IMR-90 (cell line): Measurements from ENCODE around the gene CCDC150. TPM values are rescaled to one million over a fixed set of nuclear protein-coding genes. Genes with fewer than 3 reads are reported as not detected.

Experiments
- ATAC-seq: fragments of 200-7000 bp; cut with Tn5 transposase; 2 replicates; pipeline ENCODE4 v1.9.1; 2020; ENCODE audit warnings: low read depth, mild to moderate bottlenecking, moderate library complexity
- BruUV-seq: library from RNA; stranded (reverse); fragments of 400-500 nt; replicated peaks from 2 replicates; lab custom pipeline; 2021; lab: Mats Ljungman, UMichigan
- CTCF ChIA-PET: fragments of 300-600 bp; formaldehyde crosslinking; extraction: SDS; loops from one replicate; lab custom pipeline; 2021; ENCODE audit warnings: antibody characterized with exemption; lab: Yijun Ruan, JAX
- POLR2A ChIA-PET: fragments of 300-600 bp; sonication (Branson Sonifier 250); formaldehyde crosslinking; loops from one replicate; lab custom pipeline; 2022; ENCODE audit warnings: antibody characterized with exemption; ENCODE audit not compliant: unreplicated experiment; lab: Charles Lee
- DNase-seq: peaks from one replicate; pipeline ENCODE4 v3.0.0; 2013
- H2AFZ ChIP-seq: replicated peaks from 2 replicates; pipeline ENCODE3; 2013; ENCODE audit warnings: low read length, mild to moderate bottlenecking; ENCODE audit not compliant: poor library complexity
- H2AK5ac ChIP-seq: 2 replicates; pipeline ENCODE4 v1.6.1; 2013; ENCODE audit warnings: low read depth, low read length, inconsistent platforms
- H2AK9ac ChIP-seq: replicated peaks from 2 replicates; pipeline ENCODE3; 2013; ENCODE audit warnings: mild to moderate bottlenecking, low read depth, low read length, moderate library complexity; ENCODE audit not compliant: poor library complexity
- H2BK120ac ChIP-seq: 2 replicates; pipeline ENCODE4 v1.6.1; 2013; ENCODE audit warnings: low read depth, low read length, inconsistent platforms
- H2BK15ac ChIP-seq: 3 replicates; pipeline ENCODE4 v1.6.1; 2013; ENCODE audit warnings: low read depth, low read length, inconsistent platforms
- H2BK20ac ChIP-seq: 2 replicates; pipeline ENCODE4 v1.6.1; 2013; ENCODE audit warnings: low read depth, mild to moderate bottlenecking, inconsistent platforms, low read length, moderate library complexity
- H2BK5ac ChIP-seq: 2 replicates; pipeline ENCODE4 v1.6.1; 2013; ENCODE audit warnings: mild to moderate bottlenecking, low read depth, low read length, inconsistent platforms; ENCODE audit not compliant: poor library complexity, severe bottlenecking
- H3K14ac ChIP-seq: replicated peaks from 2 replicates; pipeline ENCODE4 v1.6.1; 2013; ENCODE audit warnings: low read depth, low read length, inconsistent platforms
- H3K18ac ChIP-seq: 2 replicates; pipeline ENCODE4 v1.6.1; 2013; ENCODE audit warnings: low read depth, low read length, control low read depth
- H3K23ac ChIP-seq: 2 replicates; pipeline ENCODE4 v1.6.1; 2013; ENCODE audit warnings: low read depth, low read length, inconsistent platforms
- H3K27ac ChIP-seq: 2 replicates; pipeline ENCODE4 v1.5.1; 2013; ENCODE audit warnings: mild to moderate bottlenecking, control low read depth, low read length; ENCODE audit not compliant: insufficient read depth
- H3K27me3 ChIP-seq: 2 replicates; pipeline ENCODE4 v1.6.1; 2013; ENCODE audit warnings: low read length; ENCODE audit not compliant: control insufficient read depth, insufficient read depth
- H3K36me3 ChIP-seq: 2 replicates; pipeline ENCODE4 v1.6.1; 2013; ENCODE audit warnings: low read length, mixed read lengths; ENCODE audit not compliant: control insufficient read depth, insufficient read depth
- H3K4ac ChIP-seq: 2 replicates; pipeline ENCODE4 v1.6.1; 2013; ENCODE audit warnings: low read depth, low read length, inconsistent platforms
- H3K4me1 ChIP-seq: 2 replicates; pipeline ENCODE4 v1.6.1; 2013; ENCODE audit warnings: low read length, mixed read lengths; ENCODE audit not compliant: control insufficient read depth, insufficient read depth
- H3K4me2 ChIP-seq: 2 replicates; pipeline ENCODE4 v1.6.1; 2013; ENCODE audit warnings: low read depth, mild to moderate bottlenecking, control low read depth, low read length, moderate library complexity
- H3K4me3 ChIP-seq: 2 replicates; pipeline ENCODE4 v1.5.1; 2013; ENCODE audit warnings: low read depth, mild to moderate bottlenecking, control low read depth, low read length, moderate library complexity; ENCODE audit not compliant: insufficient read depth
- H3K56ac ChIP-seq: 2 replicates; pipeline ENCODE4 v1.6.1; 2013; ENCODE audit warnings: low read length, inconsistent platforms; ENCODE audit not compliant: insufficient read depth; ENCODE audit errors: extremely low read depth
- H3K79me1 ChIP-seq, 2 experiments: 2 replicates each; pipeline ENCODE4 v1.6.1; 2013; ENCODE audit warnings: low read length in 2 of 2, inconsistent platforms in 1 of 2, low read depth in 1 of 2
- H3K9ac ChIP-seq: 2 replicates; pipeline ENCODE4 v1.6.1; 2013; ENCODE audit warnings: low read depth, low read length, control low read depth
- H3K9me1 ChIP-seq: 2 replicates; pipeline ENCODE4 v1.6.1; 2013; ENCODE audit warnings: low read length, inconsistent platforms; ENCODE audit not compliant: insufficient read depth
- H3K9me3 ChIP-seq: 2 replicates; pipeline ENCODE4 v1.6.1; 2013; ENCODE audit warnings: low read length; ENCODE audit not compliant: control insufficient read depth, insufficient read depth
- H4K20me1 ChIP-seq: 2 replicates; pipeline ENCODE4 v1.6.1; 2013; ENCODE audit warnings: low read length, inconsistent platforms; ENCODE audit not compliant: insufficient read depth
- H4K5ac ChIP-seq: 2 replicates; pipeline ENCODE4 v1.6.1; 2013; ENCODE audit warnings: mild to moderate bottlenecking, low read depth, low read length, control low read depth
- H4K8ac ChIP-seq, 2 experiments: 2 replicates each; pipeline ENCODE4 v1.6.1; 2013; ENCODE audit warnings: low read depth in 2 of 2, low read length in 2 of 2, control low read depth in 1 of 2, inconsistent platforms in 1 of 2
- H4K91ac ChIP-seq: 2 replicates; pipeline ENCODE4 v1.6.1; 2013; ENCODE audit warnings: low read depth, low read length, inconsistent platforms; ENCODE audit not compliant: insufficient read depth
- CHD1 ChIP-seq: IDR thresholded peaks from 2 replicates; pipeline ENCODE4 v1.6.1; 2012; ENCODE audit warnings: low read depth, low read length, improper control_type of control experiment
- FOS ChIP-seq: fragments of 150-350 bp; IDR thresholded peaks from 2 replicates; pipeline ENCODE4 v1.6.1; 2016; ENCODE audit warnings: low read depth, low read length
- dilution Hi-C: fragments of 300-500 bp; cut with HindIII; formaldehyde crosslinking; loops from one replicate; pipeline ENCODE4 v1.14.3; 2018; ENCODE audit warnings: low sequenced_read_pairs; ENCODE audit not compliant: unreplicated experiment
- in situ Hi-C: fragments of 300-500 bp; cut with MboI; formaldehyde crosslinking; loops from 3 replicates; pipeline ENCODE4 v1.14.3; 2019; ENCODE audit warnings: low sequenced_read_pairs, inconsistent platforms, mixed read lengths
- intact Hi-C: fragments of 100-400 bp; cut with micrococcal nuclease; formaldehyde crosslinking; loops from 2 replicates; pipeline ENCODE4 v1.10.0; 2022
- polyA plus RNA-seq, 3 experiments: library from polyadenylated mRNA; depleted of rRNA; stranded (reverse); fragments of >200 nt; gene quantifications; 2 replicates each; pipeline ENCODE4 v1.2.3, GENCODE V29; 2012; ENCODE audit warnings: low replicate concordance in 1 of 3
- total RNA-seq: library from RNA; depleted of rRNA; stranded (reverse); fragments of >200 nt; gene quantifications from 2 replicates; pipeline ENCODE4 v1.2.3, GENCODE V29; 2012
- TF ChIP-seq, protein P1 (sequence below): conservative IDR thresholded peaks from 2 replicates; pipeline ENCODE4 v1.5.1; 2012; ENCODE audit warnings: mild to moderate bottlenecking, low read depth, low read length, improper control_type of control experiment

The CCDC150 gene
- total and polyA plus RNA-seq, 2 of the 4 experiments (the other 2 are of a cell fraction): 3.8 to 4.3 TPM

DNA sequence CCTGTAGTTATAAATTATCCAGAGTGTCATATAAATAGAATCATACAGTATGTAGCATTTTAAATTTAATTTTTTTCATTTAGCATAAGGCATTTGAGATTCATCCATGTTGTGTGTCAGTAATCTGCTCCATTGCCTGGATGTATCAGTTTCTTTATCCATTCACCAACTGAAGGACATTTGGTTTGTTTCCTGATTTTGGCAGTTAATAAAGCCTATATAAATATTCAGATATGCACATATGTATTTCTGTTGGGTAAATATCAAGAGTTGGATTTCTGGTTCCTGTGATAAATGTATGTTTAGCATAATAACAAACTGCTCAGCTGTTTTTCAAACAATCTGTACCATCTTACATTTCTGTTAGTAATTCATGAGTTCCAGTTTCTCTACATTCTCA, 39.9 kb downstream of the CCDC150 start:
- H3K4me1 ChIP-seq: no peaks in the 10 kb centered on the region
- no peaks in the 10 kb centered on the region for H3K9me1 ChIP-seq
- no TSS peak for BruUV-seq
- H2BK5ac ChIP-seq: no peak overlapping the region
- no peak overlapping the region for H3K4ac ChIP-seq
- no peak overlapping the region for H3K18ac ChIP-seq
- DNase-seq (no peak), ATAC-seq (no peak)
- no peak overlapping the region for H2AK5ac ChIP-seq
- H2BK15ac ChIP-seq: no peak overlapping the region
- H3K27ac ChIP-seq: no peak overlapping the region
- no peak overlapping the region for H2AK9ac ChIP-seq
- no peaks in the 10 kb centered on the region for H3K27me3 ChIP-seq
- no peaks in the 10 kb centered on the region for H4K20me1 ChIP-seq
- no peak overlapping the region for H2AFZ ChIP-seq
- no peak overlapping the region for H3K14ac ChIP-seq
- intact Hi-C loops (no loop called here), dilution Hi-C loops (no loop called here), in situ Hi-C loops (no loop called here)
- no peak overlapping the region for H3K4me3 ChIP-seq
- H3K79me1 ChIP-seq: no peaks in the 10 kb centered on the region
- no peak overlapping the region for H4K5ac ChIP-seq
- ChIA-PET CTCF (interaction anchor here (0.6 kb wide), 1 partner anchor 87 kb away, joined by 3 read pairs; no protein-coding TSS in a partner anchor), POLR2A (no interaction called here)
- no peak overlapping the region for H4K91ac ChIP-seq
- H3K56ac ChIP-seq: no peak overlapping the region
- no peaks in the 10 kb centered on the region; the same call in 1 of the 2 replicates for H3K9me3 ChIP-seq
- H3K23ac ChIP-seq: no peak overlapping the region
- no peaks in the 10 kb centered on the region for H3K36me3 ChIP-seq
- H4K8ac ChIP-seq: no peak overlapping the region
- H2BK20ac ChIP-seq: no peak overlapping the region
- no peak overlapping the region for H3K9ac ChIP-seq
- no peak overlapping the region for H3K4me2 ChIP-seq
- TF ChIP-seq FOS: no peak
- TF ChIP-seq CHD1: no peak
- TF ChIP-seq, protein P1, sequence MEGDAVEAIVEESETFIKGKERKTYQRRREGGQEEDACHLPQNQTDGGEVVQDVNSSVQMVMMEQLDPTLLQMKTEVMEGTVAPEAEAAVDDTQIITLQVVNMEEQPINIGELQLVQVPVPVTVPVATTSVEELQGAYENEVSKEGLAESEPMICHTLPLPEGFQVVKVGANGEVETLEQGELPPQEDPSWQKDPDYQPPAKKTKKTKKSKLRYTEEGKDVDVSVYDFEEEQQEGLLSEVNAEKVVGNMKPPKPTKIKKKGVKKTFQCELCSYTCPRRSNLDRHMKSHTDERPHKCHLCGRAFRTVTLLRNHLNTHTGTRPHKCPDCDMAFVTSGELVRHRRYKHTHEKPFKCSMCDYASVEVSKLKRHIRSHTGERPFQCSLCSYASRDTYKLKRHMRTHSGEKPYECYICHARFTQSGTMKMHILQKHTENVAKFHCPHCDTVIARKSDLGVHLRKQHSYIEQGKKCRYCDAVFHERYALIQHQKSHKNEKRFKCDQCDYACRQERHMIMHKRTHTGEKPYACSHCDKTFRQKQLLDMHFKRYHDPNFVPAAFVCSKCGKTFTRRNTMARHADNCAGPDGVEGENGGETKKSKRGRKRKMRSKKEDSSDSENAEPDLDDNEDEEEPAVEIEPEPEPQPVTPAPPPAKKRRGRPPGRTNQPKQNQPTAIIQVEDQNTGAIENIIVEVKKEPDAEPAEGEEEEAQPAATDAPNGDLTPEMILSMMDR: no peak
- H2BK120ac ChIP-seq: no peak overlapping the region
